Stimulated activated CD8-positive, alpha-beta memory T cell treated with anti-CD3 and anti-CD28 coated beads, Interleukin-12 subunit alpha, Interleukin-12 subunit beta, amount 100 ng/mL, for 24 hours (primary cell): Measurements from ENCODE around the gene XAB2.
"Not testable (repeated sequence)": the region's sequence is repeated elsewhere in the genome, so short reads cannot be mapped to it uniquely, and the experiment has no call there.

Experiments
- DNase-seq: peaks from one replicate; pipeline ENCODE4 v3.0.0-alpha.2; 2020; ENCODE audit errors: extremely low read depth

Gene XAB2

DNA sequence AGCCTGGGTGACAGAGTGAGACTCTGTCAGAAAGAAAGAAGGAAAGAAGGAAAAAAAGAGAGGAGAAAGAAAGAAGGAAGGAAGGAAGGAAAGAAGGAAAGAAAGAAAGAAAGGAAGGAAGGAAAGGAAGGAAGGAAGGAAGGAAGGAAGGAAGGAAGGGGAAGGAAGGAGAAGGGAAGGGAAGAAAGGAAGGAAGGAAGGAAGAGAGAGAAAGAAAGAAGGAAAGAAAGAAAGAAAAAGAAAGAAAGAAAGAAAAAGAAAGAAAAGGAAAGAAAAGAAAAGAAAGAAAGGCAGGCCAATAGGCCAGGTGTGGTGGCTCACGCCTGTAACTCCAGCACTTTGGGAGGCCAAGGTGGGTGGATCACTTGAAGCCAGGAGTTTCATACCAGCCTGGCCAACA, 51.9 kb downstream of the XAB2 start:
- DNase-seq, result not testable (repeated sequence)

DNA sequence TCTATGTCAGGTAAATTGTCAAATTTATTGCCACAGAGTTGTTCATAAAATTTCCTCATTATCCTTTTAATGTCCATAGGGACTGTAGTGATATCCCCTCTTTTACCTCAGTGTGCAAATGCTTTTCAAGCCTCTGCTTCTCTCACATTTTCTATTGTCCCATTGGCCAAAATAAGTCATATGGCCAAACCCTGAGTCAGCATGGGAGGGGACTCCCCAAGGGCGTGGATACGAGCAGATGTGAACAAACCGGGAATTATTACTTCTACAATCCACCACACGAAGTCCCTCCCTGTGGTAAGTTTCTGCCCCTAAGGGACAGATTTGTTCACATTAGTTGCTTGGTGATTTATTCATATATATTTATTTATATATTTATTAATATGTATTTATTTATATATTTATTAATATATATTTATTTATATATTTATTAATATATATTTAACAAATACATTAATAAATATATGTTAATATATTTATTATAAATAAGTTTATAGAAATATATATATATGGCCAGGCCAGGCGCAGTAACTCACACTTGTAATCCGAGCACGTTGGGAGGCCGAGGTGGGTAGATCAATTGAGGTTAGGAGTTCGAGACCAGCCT, 53.8 kb downstream of the XAB2 start:
- no peak for DNase-seq

DNA sequence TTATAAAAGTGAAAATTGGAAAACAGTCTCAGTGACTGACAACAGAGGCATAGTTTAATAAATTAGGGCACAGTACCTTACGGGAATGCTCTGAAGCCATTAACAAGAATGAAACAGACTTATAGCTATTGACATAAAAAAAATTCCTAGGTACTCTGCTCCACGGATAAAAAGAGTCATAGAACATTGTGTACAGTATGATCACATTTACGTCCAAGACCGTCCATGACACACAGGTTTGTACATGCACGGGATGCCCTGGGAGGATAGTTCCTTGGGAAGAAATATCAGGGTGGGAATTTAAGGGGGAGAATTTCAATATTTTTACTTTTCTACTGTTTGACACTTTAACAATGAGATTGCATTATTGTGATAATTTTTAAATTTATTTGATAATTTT, 58.6 kb downstream of the XAB2 start:
- DNase-seq, result no peak
